Naive B cell (primary cell): ENCODE measurements around the gene MAP3K6. TPM values are rescaled to one million over a fixed set of nuclear protein-coding genes. Genes with fewer than 3 reads are reported as not detected.

Experiments used
- ATAC-seq, 2 donors: fragments of 150-1000 bp; cut with Tn5 transposase; 2 replicates each; pipeline ENCODE4 v1.10.0; 2021; ENCODE audit warnings: low read depth in 2 of 2, mild to moderate bottlenecking in 2 of 2, moderate library complexity in 2 of 2
- DNase-seq: peaks from one replicate; pipeline ENCODE4 v3.0.0; 2022
- H3K27ac Mint-ChIP-seq, 6 donors: one replicate each; pipeline ENCODE4 v1.8.0; 2020 to 2022; ENCODE audit warnings: mild to moderate bottlenecking in 6 of 6, mixed read lengths in 6 of 6, moderate library complexity in 5 of 6, inconsistent platforms in 2 of 6
- H3K27me3 Mint-ChIP-seq, 3 donors: one replicate each; pipeline ENCODE4 v1.8.0; 2021 to 2022; ENCODE audit warnings: mixed read lengths in 3 of 3, mild to moderate bottlenecking in 1 of 3
- H3K36me3 Mint-ChIP-seq, 2 donors: one replicate each; pipeline ENCODE4 v1.8.0; 2020 to 2022; ENCODE audit warnings: mixed read lengths in 2 of 2, inconsistent platforms in 1 of 2, mild to moderate bottlenecking in 1 of 2
- H3K4me1 Mint-ChIP-seq, 3 donors: one replicate each; pipeline ENCODE4 v1.8.0; 2020 to 2022; ENCODE audit warnings: mixed read lengths in 3 of 3, inconsistent platforms in 1 of 3, mild to moderate bottlenecking in 1 of 3, moderate library complexity in 1 of 3
- H3K4me3 Mint-ChIP-seq, 8 donors: one replicate each; pipeline ENCODE4 v1.8.0; 2020 to 2022; ENCODE audit warnings: mild to moderate bottlenecking in 8 of 8, mixed read lengths in 8 of 8, moderate library complexity in 8 of 8, inconsistent platforms in 2 of 8
- H3K9me3 Mint-ChIP-seq, 7 donors: one replicate each; pipeline ENCODE4 v1.8.0; 2020 to 2022; ENCODE audit warnings: mixed read lengths in 7 of 7, mild to moderate bottlenecking in 5 of 7, inconsistent platforms in 2 of 7, moderate library complexity in 1 of 7
- polyA plus RNA-seq, 6 donors: library from polyadenylated mRNA; unstranded; fragments of 300-500 nt; fragmentation: Illumina TruSeq; gene quantifications; one replicate each; pipeline ENCODE4 v1.2.3, GENCODE V29; 2021; ENCODE audit warnings: low read depth in 6 of 6

The MAP3K6 gene
- polyA plus RNA-seq, 6 donors from 2014 or later: 0.80 to 2.7 (median 2.0) TPM; not detected in 1

GRCh38 chr1:27342391-27342777 is 24.4 kb downstream of the MAP3K6 start:
- H3K27me3 Mint-ChIP-seq: no peaks in the 10 kb centered on the region
- peaks cover 0 to 7% (median 0%) of the 10 kb centered on the region in 7 donors for H3K9me3 Mint-ChIP-seq
- peaks cover 0 to 8% of the 10 kb centered on the region in 2 donors for H3K36me3 Mint-ChIP-seq
- H3K4me3 Mint-ChIP-seq: peak overlapping the region; percentile 87 to 98 (median 93)
- peaks cover 54 to 73% (median 69%) of the 10 kb centered on the region in 3 donors for H3K4me1 Mint-ChIP-seq
- no peak for DNase-seq
- H3K27ac Mint-ChIP-seq: peak overlapping the region; percentile 67 to 98 (median 94)
- no peak for ATAC-seq

- H3K4me3 Mint-ChIP-seq: peak within 1 kb of the TSS; percentile 87 to 98 (median 93)
Measured at GRCh38 chr1:27341525-27342252, 25.1 kb downstream of the MAP3K6 start, which contains the start of gene SYTL1. Gene SYTL1 (plus strand): TSS chr1:27342022. CDS start chr1:27345335, 3,313 bp downstream.

GRCh38 chr1:27339213-27339612 is 27.5 kb downstream of the MAP3K6 start:
- Mint-ChIP-seq H3K9me3 (peaks cover 0 to 7% (median 0%) of the 10 kb centered on the region in 7 donors), H3K36me3 (no peaks in the 10 kb centered on the region), H3K27ac (peak overlapping the region; percentile 87 to 98 (median 94)), H3K4me1 (peaks cover 43 to 68% (median 55%) of the 10 kb centered on the region in 3 donors), H3K4me3 (peak overlapping the region in 5 of 8 donors; percentile 38 to 92 (median 74)), H3K27me3 (no peaks in the 10 kb centered on the region)
- DNase-seq (no peak), ATAC-seq (no peak)

More at GRCh38 chr1:27341525-27342252, 25.1 kb downstream of the MAP3K6 start, which contains the start of gene SYTL1:
- DNase-seq (peak; percentile 87), ATAC-seq (peak; percentile 82 to 88)
- Mint-ChIP-seq H3K4me1 (peaks cover 51 to 76% (median 66%) of the 10 kb centered on the region in 3 donors), H3K27me3 (no peaks in the 10 kb centered on the region), H3K9me3 (peaks cover 0 to 7% (median 0%) of the 10 kb centered on the region in 7 donors), H3K27ac (peak within 1 kb of the TSS; percentile 87 to 98 (median 96)), H3K36me3 (peaks cover 0 to 8% of the 10 kb centered on the region in 2 donors)

DNA sequence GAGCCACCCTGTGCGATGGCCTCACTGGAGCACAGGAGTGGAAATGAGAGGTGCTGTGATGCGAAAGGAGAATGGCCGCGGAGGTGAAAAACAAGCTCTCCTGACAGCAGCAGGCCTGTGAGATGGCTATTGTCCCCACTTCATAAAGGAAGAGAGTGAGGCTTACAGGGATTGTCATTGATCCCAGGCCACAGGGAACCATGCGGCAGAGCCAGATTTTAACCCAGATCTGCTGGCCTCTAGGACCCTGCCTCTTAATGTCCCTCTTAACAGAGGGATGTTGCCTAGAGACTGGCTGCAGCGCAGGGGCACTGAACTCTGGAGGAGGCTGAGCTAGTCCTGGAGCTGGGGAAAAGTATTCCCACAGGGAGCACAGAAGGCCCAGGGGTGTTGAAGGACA is 28.0 kb downstream of the MAP3K6 start:
- Mint-ChIP-seq H3K36me3 (no peaks in the 10 kb centered on the region), H3K9me3 (peaks cover 0 to 7% (median 0%) of the 10 kb centered on the region in 7 donors), H3K27ac (peak overlapping the region; percentile 87 to 98 (median 94)), H3K4me1 (peaks cover 43 to 64% (median 51%) of the 10 kb centered on the region in 3 donors), H3K4me3 (peak overlapping the region in 6 of 8 donors; percentile 38 to 89 (median 61)), H3K27me3 (no peaks in the 10 kb centered on the region)
- no peak for DNase-seq
- no peak for ATAC-seq

DNA sequence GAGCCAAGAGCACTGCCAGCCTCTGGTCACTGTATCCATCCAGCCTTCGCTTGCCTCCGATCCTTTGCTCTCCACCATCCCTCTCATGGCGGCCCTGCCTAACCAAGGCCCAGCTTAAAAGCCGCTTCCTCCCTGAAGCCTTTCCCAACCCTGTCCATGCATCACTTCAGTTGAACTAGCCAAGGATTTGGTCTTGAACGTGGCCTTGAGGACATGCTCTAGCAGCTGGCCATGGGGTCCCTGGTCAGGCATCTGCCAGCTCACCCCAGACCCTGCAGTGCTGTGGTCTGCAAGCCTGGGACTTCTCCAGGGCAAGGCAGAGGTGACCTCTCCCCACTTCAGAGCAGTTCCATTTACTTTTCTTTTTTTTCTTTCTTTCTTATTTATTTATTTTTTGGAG is 30.0 kb downstream of the MAP3K6 start:
- peaks cover 0 to 7% (median 0%) of the 10 kb centered on the region in 7 donors for H3K9me3 Mint-ChIP-seq
- DNase-seq (no peak), ATAC-seq (no peak)
- H3K36me3 Mint-ChIP-seq: no peaks in the 10 kb centered on the region
- no peak overlapping the region for H3K27ac Mint-ChIP-seq
- H3K4me1 Mint-ChIP-seq: peaks cover 34 to 59% (median 50%) of the 10 kb centered on the region in 3 donors
- H3K4me3 Mint-ChIP-seq: no peak overlapping the region
- no peaks in the 10 kb centered on the region for H3K27me3 Mint-ChIP-seq

GRCh38 chr1:27335506-27336422 is 31.0 kb downstream of the MAP3K6 start:
- Mint-ChIP-seq H3K36me3 (no peaks in the 10 kb centered on the region), H3K27me3 (no peaks in the 10 kb centered on the region), H3K4me3 (no peak overlapping the region), H3K4me1 (peaks cover 28 to 52% (median 50%) of the 10 kb centered on the region in 3 donors), H3K9me3 (peaks cover 0 to 7% (median 0%) of the 10 kb centered on the region in 7 donors), H3K27ac (no peak overlapping the region)
- ATAC-seq: no peak
- no peak for DNase-seq

- DNase-seq: no peak
- peak overlapping the region in 1 of 6 donors; percentile 47 for H3K27ac Mint-ChIP-seq
- no peaks in the 10 kb centered on the region for H3K9me3 Mint-ChIP-seq
- H3K4me3 Mint-ChIP-seq: no peak overlapping the region
- peaks cover 14 to 46% (median 44%) of the 10 kb centered on the region in 3 donors for H3K4me1 Mint-ChIP-seq
- ATAC-seq: no peak
- no peaks in the 10 kb centered on the region for H3K27me3 Mint-ChIP-seq
- H3K36me3 Mint-ChIP-seq: no peaks in the 10 kb centered on the region
Measured at GRCh38 chr1:27333717-27334279, 33.0 kb downstream of the MAP3K6 start.

- Mint-ChIP-seq H3K36me3 (peaks cover 0 to 5% of the 10 kb centered on the region in 2 donors), H3K27ac (peak overlapping the region; percentile 28 to 93 (median 60)), H3K9me3 (no peaks in the 10 kb centered on the region), H3K27me3 (no peaks in the 10 kb centered on the region), H3K4me1 (peaks cover 21 to 51% (median 50%) of the 10 kb centered on the region in 3 donors), H3K4me3 (peak overlapping the region in 2 of 8 donors; percentile 45 to 57)
- peak; percentile 87 to 90 for ATAC-seq
- peak; percentile 51 for DNase-seq
Measured at GRCh38 chr1:27332536-27333281, 34.1 kb downstream of the MAP3K6 start.

DNA sequence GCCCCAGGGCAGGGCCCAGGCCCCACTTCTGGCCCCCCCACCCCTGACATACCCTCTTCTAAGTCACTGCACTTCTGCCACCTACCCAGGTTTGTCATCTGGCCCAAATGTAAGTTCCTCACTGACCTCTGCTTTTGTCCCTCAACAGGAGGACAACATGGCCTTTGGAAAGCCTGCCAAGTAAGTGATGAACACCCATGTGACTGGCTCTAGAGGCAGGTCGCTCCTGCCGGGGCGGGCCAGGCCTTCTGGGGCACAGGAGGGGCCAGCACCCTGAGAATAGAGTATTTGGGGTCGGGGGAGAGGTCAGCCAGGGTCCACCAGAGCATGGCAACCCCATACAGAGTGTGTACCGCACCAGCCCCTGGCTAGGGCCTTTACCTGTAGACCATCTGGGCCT is 34.8 kb downstream of the MAP3K6 start:
- ATAC-seq (no peak), DNase-seq (no peak)
- Mint-ChIP-seq H3K9me3 (no peaks in the 10 kb centered on the region), H3K4me1 (peaks cover 21 to 57% (median 51%) of the 10 kb centered on the region in 3 donors), H3K4me3 (no peak overlapping the region), H3K36me3 (peaks cover 0 to 5% of the 10 kb centered on the region in 2 donors), H3K27ac (peak overlapping the region in 3 of 6 donors; percentile 28 to 93 (median 65)), H3K27me3 (no peaks in the 10 kb centered on the region)

- Mint-ChIP-seq H3K4me3 (no peak overlapping the region), H3K4me1 (peaks cover 21 to 62% (median 50%) of the 10 kb centered on the region in 3 donors), H3K36me3 (peaks cover 0 to 5% of the 10 kb centered on the region in 2 donors), H3K27ac (peak overlapping the region in 1 of 6 donors; percentile 19), H3K9me3 (no peaks in the 10 kb centered on the region), H3K27me3 (no peaks in the 10 kb centered on the region)
- DNase-seq (no peak), ATAC-seq (no peak)
Measured at GRCh38 chr1:27331426-27331825, 35.3 kb downstream of the MAP3K6 start.

DNA sequence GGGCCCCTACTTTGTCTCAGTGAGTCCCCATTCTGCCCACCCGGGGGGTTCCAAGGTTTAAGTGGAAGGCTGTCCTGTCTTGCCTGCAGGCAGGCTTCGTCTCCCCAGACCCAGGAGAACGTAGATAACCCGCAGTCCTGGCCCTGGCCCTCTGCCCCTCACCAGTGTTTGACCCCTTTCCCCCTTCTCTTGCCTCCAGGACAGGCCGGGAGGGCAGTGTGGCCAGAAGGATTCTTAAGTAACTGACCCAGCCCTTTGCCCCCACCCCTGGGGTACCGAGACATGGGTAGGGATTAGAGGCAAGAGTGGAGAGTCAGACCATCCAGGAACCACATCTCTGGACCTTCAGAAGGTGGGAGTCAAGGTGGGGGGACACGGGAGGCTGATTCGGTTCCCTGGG is 36.0 kb downstream of the MAP3K6 start:
- peaks cover 0 to 5% of the 10 kb centered on the region in 2 donors for H3K36me3 Mint-ChIP-seq

GRCh38 chr1:27327964-27328363 is 38.8 kb downstream of the MAP3K6 start:
- H3K27me3 Mint-ChIP-seq: no peaks in the 10 kb centered on the region
- peak overlapping the region in 4 of 6 donors; percentile 6 to 90 (median 20) for H3K27ac Mint-ChIP-seq
- H3K9me3 Mint-ChIP-seq: no peaks in the 10 kb centered on the region
- no peak for ATAC-seq
- peaks cover 27 to 88% (median 61%) of the 10 kb centered on the region in 3 donors for H3K4me1 Mint-ChIP-seq
- no peak for DNase-seq
- peak overlapping the region in 1 of 8 donors; percentile 29 for H3K4me3 Mint-ChIP-seq
- H3K36me3 Mint-ChIP-seq: peaks cover 0 to 5% of the 10 kb centered on the region in 2 donors

More for the DNA sequence above, 36.0 kb downstream of the MAP3K6 start:
- no peak for ATAC-seq
- H3K27me3 Mint-ChIP-seq: no peaks in the 10 kb centered on the region
- H3K27ac Mint-ChIP-seq: peak overlapping the region in 1 of 6 donors; percentile 65
- H3K4me1 Mint-ChIP-seq: peaks cover 21 to 68% (median 46%) of the 10 kb centered on the region in 3 donors
- no peaks in the 10 kb centered on the region for H3K9me3 Mint-ChIP-seq
- H3K4me3 Mint-ChIP-seq: no peak overlapping the region
- no peak for DNase-seq
